ENCODE data around the gene ADGRB3.

GRCh38 chr6:69303382-69303781, 668.3 kb downstream of the ADGRB3 start:
- TF ChIP-seq CTCF (conservative IDR thresholded peaks at IDR 0.05; ENCODE audit: low read depth, low read length) (no peak), EZH2 (IDR thresholded peaks at IDR 0.05; ENCODE audit: low read length, unreplicated experiment) (no peak)
